ENCODE results near the gene BMPR1B.

BMPR1B gene

DNA sequence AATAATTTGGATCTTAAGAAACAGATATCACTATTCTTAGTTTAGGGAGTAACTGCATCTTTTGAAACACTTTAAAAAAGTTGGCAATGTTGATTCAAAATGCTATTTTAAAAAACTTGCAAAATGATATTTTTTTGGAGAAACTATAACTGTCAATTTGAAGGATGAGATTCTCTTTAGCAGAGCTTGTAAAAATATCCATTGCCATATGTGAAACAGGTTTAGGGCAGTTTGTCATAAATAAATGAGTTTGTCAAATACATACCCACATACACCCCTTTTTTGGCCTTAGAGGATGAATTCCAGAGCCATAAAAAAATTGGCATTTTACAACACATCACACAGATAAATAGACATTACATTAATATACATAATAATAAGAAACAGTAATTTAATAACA is 174.6 kb downstream of the BMPR1B start:
- DNase-seq (ENCODE audit: low read depth), result no peak
- no peak for TF ChIP-seq CTCF (IDR thresholded peaks at IDR 0.05; ENCODE audit: control insufficient read depth, insufficient read depth, low read depth, low read length, missing control alignments)
- no peak overlapping the region for H3K4me3 ChIP-seq (ENCODE audit: control insufficient read depth, low read depth, low read length)

DNA sequence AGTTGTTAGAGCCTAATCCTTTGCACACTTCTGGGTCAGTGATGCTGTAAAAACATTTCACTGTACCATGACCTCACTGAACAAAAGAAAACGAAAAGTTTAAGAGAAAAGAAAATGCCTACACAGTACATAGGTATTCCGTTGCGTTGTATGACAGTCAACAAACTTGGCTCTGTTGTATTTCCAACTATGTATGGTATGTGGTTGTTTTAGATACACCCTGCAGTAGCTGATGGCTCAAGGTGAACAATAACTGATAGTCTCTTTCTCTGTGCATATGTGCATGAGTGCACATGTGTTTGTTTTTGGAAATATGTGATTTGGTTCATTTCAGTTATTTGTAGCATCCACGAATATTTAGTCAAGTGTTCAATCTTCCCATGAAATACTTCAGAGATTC is 176.0 kb downstream of the BMPR1B start:
- DNase-seq (ENCODE audit: low read depth), result no peak
- no peak for TF ChIP-seq CTCF (IDR thresholded peaks at IDR 0.05; ENCODE audit: control insufficient read depth, insufficient read depth, low read depth, low read length, missing control alignments)
- H3K4me3 ChIP-seq (ENCODE audit: control insufficient read depth, low read depth, low read length), result no peak overlapping the region

DNA sequence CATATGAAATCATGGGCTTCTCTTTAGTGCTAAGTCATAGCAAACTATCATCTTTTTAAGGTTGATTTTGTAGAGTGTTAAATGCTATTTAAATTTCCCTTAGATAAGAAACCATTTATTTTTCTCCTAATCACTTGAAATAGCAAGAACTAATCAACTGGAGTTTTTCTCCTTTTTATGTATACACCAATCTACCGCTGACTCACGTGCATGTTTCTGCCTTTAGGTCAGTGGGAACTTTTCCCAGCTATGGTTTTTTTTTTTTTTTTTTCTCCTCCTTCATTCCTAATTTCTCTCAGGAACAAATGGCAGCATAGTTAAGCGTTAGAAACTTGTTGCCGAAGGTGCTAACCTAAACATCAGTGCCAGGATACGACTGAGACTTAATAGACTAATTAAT is 176.4 kb downstream of the BMPR1B start:
- DNase-seq (ENCODE audit: low read depth), result no peak
- TF ChIP-seq CTCF (IDR thresholded peaks at IDR 0.05; ENCODE audit: control insufficient read depth, insufficient read depth, low read depth, low read length, missing control alignments), result no peak
- H3K4me3 ChIP-seq (ENCODE audit: control insufficient read depth, low read depth, low read length), result no peak overlapping the region

- H3K4me3 ChIP-seq (ENCODE audit: control insufficient read depth, low read depth, low read length), result no peak overlapping the region
- DNase-seq (ENCODE audit: low read depth), result no peak
- TF ChIP-seq CTCF (IDR thresholded peaks at IDR 0.05; ENCODE audit: control insufficient read depth, insufficient read depth, low read depth, low read length, missing control alignments), result no peak
These were observed 177.1 kb downstream of the BMPR1B start for GRCh38 chr4:94934864-94935263.

DNA sequence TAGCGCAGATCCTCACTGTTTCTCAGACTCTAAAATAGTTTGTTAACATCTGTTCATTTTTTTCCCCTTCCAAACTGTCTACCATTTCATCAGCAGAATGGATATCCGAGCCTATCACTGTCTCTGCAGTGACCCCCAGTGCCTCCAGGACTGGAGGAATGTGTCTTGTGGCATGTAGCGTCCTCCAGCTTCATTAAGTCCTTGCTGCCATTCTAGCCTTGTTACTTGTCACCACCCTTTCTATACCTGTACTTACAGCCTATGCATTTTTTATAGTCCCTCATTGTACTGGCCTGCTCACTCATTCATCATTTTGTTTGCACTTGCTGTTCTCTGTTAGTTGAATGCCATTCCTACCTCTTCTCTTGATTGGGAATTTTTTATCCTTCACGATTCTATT is 179.1 kb downstream of the BMPR1B start:
- DNase-seq (ENCODE audit: low read depth), result no peak
- no peak for TF ChIP-seq CTCF (IDR thresholded peaks at IDR 0.05; ENCODE audit: control insufficient read depth, insufficient read depth, low read depth, low read length, missing control alignments)
- H3K4me3 ChIP-seq (ENCODE audit: control insufficient read depth, low read depth, low read length), result no peak overlapping the region

DNA sequence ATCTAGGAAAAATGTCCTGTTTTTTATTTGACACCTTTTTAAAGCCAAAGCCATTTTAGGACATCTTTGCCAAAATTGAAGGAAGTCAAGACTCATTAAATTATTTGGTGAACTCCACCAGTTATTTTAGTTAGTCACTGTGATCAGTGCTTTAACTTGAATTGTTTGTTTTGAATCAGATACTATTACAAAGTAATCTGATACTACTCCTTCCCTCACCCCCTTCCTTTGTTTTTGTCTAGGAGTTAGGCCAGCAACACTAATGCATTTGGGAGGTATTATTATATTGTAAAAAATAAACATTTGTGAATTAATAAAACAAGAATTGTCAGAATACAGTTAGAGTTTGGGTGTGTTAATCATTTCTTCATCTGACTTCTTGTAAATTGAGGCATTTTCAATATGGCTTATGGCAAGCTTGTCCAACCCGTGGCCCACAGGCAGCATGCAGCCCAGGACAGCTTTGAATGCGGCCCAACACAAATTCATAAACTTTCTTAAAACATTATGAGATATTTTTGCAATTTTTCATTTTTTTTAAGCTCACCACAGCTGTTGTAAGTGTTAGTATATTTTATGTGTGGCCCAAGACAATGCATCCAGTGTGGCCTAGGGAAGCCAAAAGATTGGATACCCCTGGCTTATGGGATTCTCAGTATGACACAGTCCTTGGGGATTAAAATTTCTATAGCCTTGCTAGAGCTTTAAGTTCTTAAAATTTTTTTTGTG is 182.2 kb downstream of the BMPR1B start:
- no peak for DNase-seq (ENCODE audit: low read depth)
- no peak for TF ChIP-seq CTCF (IDR thresholded peaks at IDR 0.05; ENCODE audit: control insufficient read depth, insufficient read depth, low read depth, low read length, missing control alignments)
- no peak overlapping the region for H3K4me3 ChIP-seq (ENCODE audit: control insufficient read depth, low read depth, low read length)

Data from AG09309 (cell line).